B cell (primary cell): Measurements from ENCODE around the gene BABAM2. TPM values are rescaled to one million over a fixed set of nuclear protein-coding genes. Genes with fewer than 3 reads are reported as not detected.

ENCODE experiments used
- ATAC-seq: fragments of 200-7000 bp; cut with Tn5 transposase; one replicate; pipeline ENCODE4 v1.10.0; 2021; ENCODE audit warnings: low read depth, mild to moderate bottlenecking, moderate number of reproducible peaks, moderate library complexity
- CTCF ChIA-PET: fragments of 350-600 bp; sonication (Branson Sonifier 250); formaldehyde crosslinking; loops from one replicate; lab custom pipeline; 2021; ENCODE audit warnings: antibody characterized with exemption, inconsistent platforms; lab: Charles Lee
- POLR2A ChIA-PET: fragments of 350-600 bp; sonication (Branson Sonifier 250); formaldehyde crosslinking; loops from one replicate; lab custom pipeline; 2021; ENCODE audit warnings: antibody characterized with exemption; lab: Charles Lee
- DNase-seq: peaks from one replicate; pipeline ENCODE4 v3.0.0; 2013
- H2AFZ ChIP-seq: 2 replicates; pipeline ENCODE4 v1.6.1; 2012; ENCODE audit warnings: mild to moderate bottlenecking, low read depth, low read length; ENCODE audit not compliant: insufficient read depth, poor library complexity, severe bottlenecking
- H3K27ac ChIP-seq, 2 donors: 1 replicate in 1 of 2; 2 replicates in 1 of 2; pipeline ENCODE4 v1.5.1; 2012 to 2013; ENCODE audit warnings: low read length in 2 of 2, mild to moderate bottlenecking in 2 of 2, moderate library complexity in 1 of 2
- H3K27me3 ChIP-seq, 4 experiments: fragments of 200-600 bp in 1 of 4; sonication (generic) in 1 of 4; replicated peaks in 1 of 4; 1 replicate in 2 of 4; 2 replicates in 2 of 4; pipeline versions ENCODE4 v1.6.1 to v1.7.0; 2013 to 2016; ENCODE audit warnings: low read length in 3 of 4, mild to moderate bottlenecking in 2 of 4, mixed read lengths in 1 of 4, moderate library complexity in 1 of 4; ENCODE audit not compliant: insufficient read depth in 4 of 4, control insufficient read depth in 3 of 4; ENCODE audit errors: control extremely low read depth in 1 of 4
- H3K36me3 ChIP-seq, 2 experiments: replicated peaks in 1 of 2; 1 replicate in 1 of 2; 2 replicates in 1 of 2; pipeline versions ENCODE4 v1.6.1 to v1.7.1; 2013; ENCODE audit warnings: low read length in 1 of 2; ENCODE audit not compliant: insufficient read depth in 2 of 2, control insufficient read depth in 1 of 2; ENCODE audit errors: control extremely low read depth in 1 of 2, extremely low read depth in 1 of 2
- H3K4me1 ChIP-seq, 2 donors: fragments of 200-600 bp in 1 of 2; sonication (generic) in 1 of 2; 1 replicate in 1 of 2; 2 replicates in 1 of 2; pipeline versions ENCODE4 v1.5.1 to v1.6.1; 2013 to 2017; ENCODE audit warnings: low read length in 2 of 2; ENCODE audit not compliant: control insufficient read depth in 2 of 2, insufficient read depth in 2 of 2
- H3K4me2 ChIP-seq: replicated peaks from 2 replicates; pipeline ENCODE3; 2012; ENCODE audit warnings: mild to moderate bottlenecking, low read depth, low read length; ENCODE audit not compliant: poor library complexity, severe bottlenecking
- H3K4me3 ChIP-seq, 5 experiments: fragments of 200-600 bp in 1 of 5; sonication (generic) in 1 of 5; 1 replicate in 3 of 5; 2 replicates in 2 of 5; pipeline versions ENCODE4 v1.5.1 to v1.7.0; 2011 to 2016; ENCODE audit warnings: low read length in 4 of 5, mild to moderate bottlenecking in 4 of 5, low read depth in 2 of 5, control low read depth in 1 of 5, moderate library complexity in 1 of 5; ENCODE audit not compliant: insufficient read depth in 1 of 5; ENCODE audit errors: control extremely low read depth in 1 of 5, extremely low read depth in 1 of 5
- H3K79me2 ChIP-seq: fragments of 200-600 bp; sonication (generic); one replicate; pipeline ENCODE4 v1.6.0; 2016; ENCODE audit warnings: low read length; ENCODE audit not compliant: control insufficient read depth, insufficient read depth
- H3K9ac ChIP-seq: fragments of 200-600 bp; sonication (generic); 2 replicates; pipeline ENCODE4 v1.6.1; 2017; ENCODE audit warnings: mild to moderate bottlenecking, low read length, moderate library complexity
- H3K9me3 ChIP-seq, 3 donors: one replicate each; pipeline versions ENCODE4 v1.6.1 to v1.7.1; 2013; ENCODE audit warnings: low read length in 2 of 3; ENCODE audit not compliant: control insufficient read depth in 2 of 3, insufficient read depth in 1 of 3; ENCODE audit errors: control extremely low read depth in 1 of 3
- H4K20me1 ChIP-seq: 2 replicates; pipeline ENCODE4 v1.6.0; 2012; ENCODE audit warnings: mild to moderate bottlenecking, low read length; ENCODE audit not compliant: insufficient read depth, control insufficient read depth, poor library complexity, severe bottlenecking
- H3K27ac Mint-ChIP-seq: one replicate; pipeline ENCODE4 v1.8.0; 2021; ENCODE audit warnings: mixed read lengths
- H3K27me3 Mint-ChIP-seq: one replicate; pipeline ENCODE4 v1.8.0; 2021; ENCODE audit warnings: mixed read lengths
- H3K4me1 Mint-ChIP-seq: one replicate; pipeline ENCODE4 v1.8.0; 2021; ENCODE audit warnings: mixed read lengths
- H3K4me3 Mint-ChIP-seq: one replicate; pipeline ENCODE4 v1.8.0; 2021; ENCODE audit warnings: mixed read lengths
- H3K9me3 Mint-ChIP-seq: one replicate; pipeline ENCODE4 v1.8.0; 2022; ENCODE audit warnings: mixed read lengths; ENCODE audit not compliant: insufficient read depth
- EZH2 ChIP-seq: IDR thresholded peaks from 2 replicates; pipeline ENCODE4 v1.6.1; 2012; ENCODE audit warnings: borderline replicate concordance, low read depth, mild to moderate bottlenecking, moderate library complexity, low read length; ENCODE audit not compliant: insufficient read depth, poor library complexity, severe bottlenecking
- WGBS: methylation state at CpG from one replicate; pipeline ENCODE4 v1.1.5; 2013; ENCODE audit warnings: missing lambda C conversion rate; ENCODE audit not compliant: insufficient coverage; 5-methylcytosine and 5-hydroxymethylcytosine counted together
- intact Hi-C: fragments of 100-400 bp; cut with micrococcal nuclease; formaldehyde crosslinking; loops from one replicate; pipeline ENCODE4 v1.10.0; 2022
- polyA plus RNA-seq: library from polyadenylated mRNA; depleted of rRNA; stranded (reverse); fragments of >200 nt; gene quantifications from 2 replicates; pipeline ENCODE4 v1.2.3, GENCODE V29; 2012
- total RNA-seq, 2 donors: library from RNA; stranded (reverse); fragments of 120-200 nt in 1 of 2; gene quantifications; 1 replicate in 1 of 2; 2 replicates in 1 of 2; pipeline versions ENCODE4 v1.2.3 to v1.2.4, GENCODE V29; 2013 to 2022
- TF ChIP-seq, protein P1 (sequence below): fragments of 200-600 bp; IDR thresholded peaks from one replicate; pipeline ENCODE4 v1.8.0; 2022; ENCODE audit warnings: antibody characterized with exemption, mild to moderate bottlenecking

Gene BABAM2
- total and polyA plus RNA-seq, 2 donors (not counting 1 experiment from before 2014, with no cell fraction given), result 22.3 to 69.6 TPM

DNA sequence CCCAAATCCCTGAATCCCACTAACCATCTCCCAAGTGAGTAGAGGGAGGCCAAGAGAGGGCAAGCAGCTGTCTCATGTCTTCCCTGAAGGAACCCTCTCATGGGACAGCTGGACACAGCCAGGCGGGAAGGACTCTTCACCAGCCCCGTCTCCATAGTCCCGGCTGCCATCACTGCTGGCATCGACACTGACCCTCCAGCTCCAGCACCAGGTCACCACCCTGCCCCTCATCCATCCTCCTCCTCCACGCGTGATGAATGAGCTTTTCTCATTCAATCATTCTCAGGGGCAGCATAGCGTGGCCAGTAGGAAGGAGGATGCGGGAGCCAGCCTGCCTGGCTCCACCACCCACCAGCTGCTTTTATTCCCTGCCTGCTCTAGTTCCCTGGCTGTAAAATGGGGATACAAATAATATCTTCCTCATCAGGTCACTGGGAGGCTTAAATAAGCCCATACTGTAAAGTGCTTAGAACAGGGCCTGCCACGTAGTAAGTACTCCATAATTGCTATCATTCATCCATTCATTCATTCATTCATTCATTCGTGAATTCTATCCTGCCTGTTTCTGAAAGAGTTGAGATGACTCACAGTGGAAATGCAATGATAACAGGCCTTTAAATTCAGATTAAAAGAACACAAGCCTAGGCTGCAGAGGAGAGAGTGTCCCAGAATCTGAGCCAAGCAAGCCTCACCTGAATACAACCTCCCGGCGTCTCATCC lies 471.6 kb downstream of the BABAM2 start:
- POLR2A ChIA-PET, result no interaction called here

DNA sequence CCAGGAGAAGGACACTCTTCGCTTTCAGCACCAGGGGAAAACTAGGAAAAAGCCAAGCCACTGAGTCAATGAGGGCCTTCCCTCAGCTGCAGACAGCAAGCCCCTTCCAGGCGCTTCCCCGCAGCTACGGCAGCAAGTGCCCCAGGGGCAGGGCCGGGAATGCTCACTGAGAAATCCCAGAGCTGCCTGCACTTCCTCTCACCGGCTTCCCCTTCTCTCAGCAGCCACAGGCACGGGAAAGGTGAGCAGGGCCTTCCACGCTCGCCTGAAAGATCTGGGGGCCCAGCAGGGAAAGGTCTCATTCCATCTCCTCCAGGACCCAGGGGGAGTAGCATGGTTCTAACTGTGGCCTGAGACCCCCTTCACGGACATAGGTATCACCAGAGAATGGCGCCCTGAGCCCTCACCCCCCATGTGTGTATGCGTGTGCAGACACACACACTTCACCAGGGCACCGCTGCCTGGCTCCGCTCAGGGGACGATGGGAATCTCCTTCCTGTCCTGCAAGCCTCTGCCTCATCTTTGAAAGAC lies 472.5 kb downstream of the BABAM2 start:
- Histone ChIP-seq H4K20me1 (no peaks in the 10 kb centered on the region), H3K4me3 (no peak overlapping the region), H3K4me2 (no peak overlapping the region), H2AFZ (no peak overlapping the region), H3K4me1 (peaks cover 15 to 31% of the 10 kb centered on the region in 2 donors), H3K36me3 (no peaks in the 10 kb centered on the region), H3K27me3 (peaks cover 0 to 7% (median 0%) of the 10 kb centered on the region in 4 experiments), H3K9ac (no peak overlapping the region), H3K79me2 (no peaks in the 10 kb centered on the region), H3K9me3 (peaks cover 0 to 6% (median 0%) of the 10 kb centered on the region in 3 donors), H3K27ac (no peak overlapping the region)
- DNase-seq (no peak), ATAC-seq (no peak)
- no peak overlapping the region for H3K27ac Mint-ChIP-seq
- WGBS, result 84% methylated on average over 10 of the region's 15 CpGs
- peaks cover 33% of the 10 kb centered on the region for H3K4me1 Mint-ChIP-seq
- TF ChIP-seq, protein P1, sequence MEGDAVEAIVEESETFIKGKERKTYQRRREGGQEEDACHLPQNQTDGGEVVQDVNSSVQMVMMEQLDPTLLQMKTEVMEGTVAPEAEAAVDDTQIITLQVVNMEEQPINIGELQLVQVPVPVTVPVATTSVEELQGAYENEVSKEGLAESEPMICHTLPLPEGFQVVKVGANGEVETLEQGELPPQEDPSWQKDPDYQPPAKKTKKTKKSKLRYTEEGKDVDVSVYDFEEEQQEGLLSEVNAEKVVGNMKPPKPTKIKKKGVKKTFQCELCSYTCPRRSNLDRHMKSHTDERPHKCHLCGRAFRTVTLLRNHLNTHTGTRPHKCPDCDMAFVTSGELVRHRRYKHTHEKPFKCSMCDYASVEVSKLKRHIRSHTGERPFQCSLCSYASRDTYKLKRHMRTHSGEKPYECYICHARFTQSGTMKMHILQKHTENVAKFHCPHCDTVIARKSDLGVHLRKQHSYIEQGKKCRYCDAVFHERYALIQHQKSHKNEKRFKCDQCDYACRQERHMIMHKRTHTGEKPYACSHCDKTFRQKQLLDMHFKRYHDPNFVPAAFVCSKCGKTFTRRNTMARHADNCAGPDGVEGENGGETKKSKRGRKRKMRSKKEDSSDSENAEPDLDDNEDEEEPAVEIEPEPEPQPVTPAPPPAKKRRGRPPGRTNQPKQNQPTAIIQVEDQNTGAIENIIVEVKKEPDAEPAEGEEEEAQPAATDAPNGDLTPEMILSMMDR, result no peak
- no peak for TF ChIP-seq EZH2
- intact Hi-C loops, result no loop called here
- no peaks in the 10 kb centered on the region for H3K9me3 Mint-ChIP-seq
- no peak overlapping the region for H3K4me3 Mint-ChIP-seq
- POLR2A ChIA-PET, result interaction anchor here (0.6 kb wide), 1 partner anchor 28 kb away, joined by 8 read pairs; no protein-coding TSS in a partner anchor
- CTCF ChIA-PET, result no interaction called here
- H3K27me3 Mint-ChIP-seq, result peaks cover 14% of the 10 kb centered on the region

More for the DNA sequence above, 471.6 kb downstream of the BABAM2 start:
- no peaks in the 10 kb centered on the region for H4K20me1 ChIP-seq
- Mint-ChIP-seq H3K4me1 (peaks cover 29% of the 10 kb centered on the region), H3K9me3 (no peaks in the 10 kb centered on the region), H3K4me3 (no peak overlapping the region), H3K27me3 (peaks cover 8% of the 10 kb centered on the region), H3K27ac (no peak overlapping the region)
- H3K27ac ChIP-seq, result no peak overlapping the region
- peaks cover 0 to 7% (median 0%) of the 10 kb centered on the region in 4 experiments for H3K27me3 ChIP-seq
- no peaks in the 10 kb centered on the region for H3K36me3 ChIP-seq
- 80% methylated on average over 8 of the region's 12 CpGs for WGBS
- CTCF ChIA-PET, result no interaction called here
- H3K9ac ChIP-seq, result no peak overlapping the region
- DNase-seq, result no peak
- H3K9me3 ChIP-seq, result peaks cover 0 to 6% (median 0%) of the 10 kb centered on the region in 3 donors
- H3K79me2 ChIP-seq, result no peaks in the 10 kb centered on the region
- H3K4me3 ChIP-seq, result no peak overlapping the region
- ATAC-seq, result no peak
- intact Hi-C loops, result no loop called here
- no peak overlapping the region for H2AFZ ChIP-seq
- peaks cover 15 to 31% of the 10 kb centered on the region in 2 donors for H3K4me1 ChIP-seq
- no peak overlapping the region for H3K4me2 ChIP-seq
- TF ChIP-seq EZH2, result no peak
- TF ChIP-seq, protein P1, result no peak
